ENCODE results near the gene SOS2.

The SOS2 gene

GRCh38 chr14:50113381-50114035 lies 117.9 kb downstream of the SOS2 start:
- peak; percentile 39 for DNase-seq

GRCh38 chr14:50110323-50111037 lies 120.9 kb downstream of the SOS2 start:
- DNase-seq: no peak

- DNase-seq: no peak
Measured at GRCh38 chr14:50109342-50109741, 122.0 kb downstream of the SOS2 start.

GRCh38 chr14:50107850-50108249 lies 123.5 kb downstream of the SOS2 start:
- DNase-seq: no peak

- DNase-seq: no peak
Measured at GRCh38 chr14:50106178-50106577, 125.2 kb downstream of the SOS2 start.

- no peak for DNase-seq
Measured at GRCh38 chr14:50103558-50103957, 127.8 kb downstream of the SOS2 start.

GRCh38 chr14:50101417-50101816 lies 130.0 kb downstream of the SOS2 start:
- no peak for DNase-seq

GRCh38 chr14:50100805-50101204 lies 130.6 kb downstream of the SOS2 start:
- no peak for DNase-seq

- DNase-seq: no peak
Measured at GRCh38 chr14:50099335-50099734, 132.0 kb downstream of the SOS2 start.

GRCh38 chr14:50095895-50096294 lies 135.5 kb downstream of the SOS2 start:
- peak; percentile 63 for DNase-seq

GRCh38 chr14:50094056-50094755 lies 137.2 kb downstream of the SOS2 start:
- no peak for DNase-seq

GRCh38 chr14:50093496-50093895 lies 137.9 kb downstream of the SOS2 start:
- DNase-seq: no peak

GRCh38 chr14:50092006-50092555 lies 139.3 kb downstream of the SOS2 start:
- DNase-seq: no peak

GRCh38 chr14:50091240-50091913 lies 140.0 kb downstream of the SOS2 start:
- no peak for DNase-seq

GRCh38 chr14:50089208-50089607 lies 142.2 kb downstream of the SOS2 start:
- DNase-seq: peak; percentile 35

- DNase-seq: no peak
Measured at GRCh38 chr14:50088731-50089130, 142.6 kb downstream of the SOS2 start.

- no peak for DNase-seq
Measured at GRCh38 chr14:50088117-50088515, 143.3 kb downstream of the SOS2 start.

- peak; percentile 49 for DNase-seq
Measured at GRCh38 chr14:50087341-50088116, 143.8 kb downstream of the SOS2 start.

GRCh38 chr14:50086321-50086711 lies 145.1 kb downstream of the SOS2 start:
- DNase-seq: no peak

- peak; percentile 54 for DNase-seq
Measured at GRCh38 chr14:50085570-50086320, 145.6 kb downstream of the SOS2 start.

GRCh38 chr14:50084666-50085065 lies 146.7 kb downstream of the SOS2 start:
- DNase-seq: no peak

All from CD4-positive, alpha-beta T cell treated with Interleukin-21 for 1 hour (primary cell).